IPS DF 19.7 (cell line): ENCODE results near the gene LIMK1.

Experiments
- DNase-seq: peaks from one replicate; pipeline ENCODE4 v3.0.0-alpha.2; 2013; ENCODE audit warnings: low read depth, low spot score

Gene LIMK1

DNA sequence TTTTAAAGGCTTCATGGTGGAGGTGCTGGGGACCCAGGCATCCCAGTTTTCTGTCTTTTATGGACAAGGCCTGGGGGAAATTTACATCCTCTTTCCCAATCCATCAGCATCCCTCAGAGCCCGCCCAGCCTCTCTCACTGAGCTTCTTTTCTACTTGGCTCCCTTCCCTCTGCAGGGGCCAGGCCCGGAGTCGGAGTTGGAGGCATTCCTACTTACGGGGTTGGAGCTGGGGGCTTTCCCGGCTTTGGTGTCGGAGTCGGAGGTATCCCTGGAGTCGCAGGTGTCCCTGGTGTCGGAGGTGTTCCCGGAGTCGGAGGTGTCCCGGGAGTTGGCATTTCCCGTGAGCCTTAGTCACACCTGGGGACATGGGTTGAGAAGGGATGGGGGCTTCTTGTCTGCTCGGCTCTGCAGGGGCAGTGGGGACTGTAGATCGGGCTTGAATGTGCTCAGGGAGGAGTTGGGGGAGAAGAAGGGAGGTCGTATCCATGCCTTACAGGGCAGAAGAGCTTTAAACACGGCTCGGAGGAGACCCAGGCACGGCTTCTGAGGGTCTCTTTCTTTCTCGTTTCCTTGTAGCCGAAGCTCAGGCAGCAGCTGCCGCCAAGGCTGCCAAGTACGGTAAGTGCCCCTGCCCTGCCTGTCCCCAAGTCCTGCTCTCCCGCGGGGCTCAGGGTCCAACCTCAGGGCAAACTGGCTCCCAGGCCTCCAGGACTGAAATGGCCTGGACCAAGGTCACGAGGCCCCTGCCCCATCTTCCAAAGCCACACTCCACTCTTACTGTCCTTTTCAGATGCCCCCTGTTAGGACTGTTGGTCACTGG, 27.3 kb upstream of the LIMK1 start:
- DNase-seq, result no peak

- DNase-seq, result no peak
Observed at GRCh38 chr7:74057216-74057925, 26.2 kb upstream of the LIMK1 start.

DNA sequence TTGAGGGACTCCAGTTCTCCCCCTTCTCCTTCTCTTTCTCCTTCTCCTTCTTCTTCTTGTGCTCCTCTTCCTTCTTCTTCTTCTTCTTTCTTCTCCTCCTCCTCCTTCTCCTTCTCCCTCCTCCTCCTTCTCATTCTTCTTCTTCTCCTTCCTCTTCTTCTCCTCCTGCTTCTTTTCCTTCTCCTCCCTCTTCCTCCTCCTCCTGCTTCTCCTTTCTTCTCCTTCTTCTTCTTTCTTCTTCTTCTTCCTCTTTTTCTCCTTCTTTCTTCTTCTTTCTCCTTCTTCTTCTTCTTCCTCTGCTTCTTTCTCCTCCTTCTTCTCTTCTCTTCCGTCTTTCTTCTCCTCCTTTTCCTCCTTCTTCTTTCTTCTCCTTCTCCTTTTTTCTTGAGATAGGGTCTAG, 25.6 kb upstream of the LIMK1 start:
- DNase-seq, result no peak

GRCh38 chr7:74058486-74058885, 25.1 kb upstream of the LIMK1 start:
- no peak for DNase-seq

DNA sequence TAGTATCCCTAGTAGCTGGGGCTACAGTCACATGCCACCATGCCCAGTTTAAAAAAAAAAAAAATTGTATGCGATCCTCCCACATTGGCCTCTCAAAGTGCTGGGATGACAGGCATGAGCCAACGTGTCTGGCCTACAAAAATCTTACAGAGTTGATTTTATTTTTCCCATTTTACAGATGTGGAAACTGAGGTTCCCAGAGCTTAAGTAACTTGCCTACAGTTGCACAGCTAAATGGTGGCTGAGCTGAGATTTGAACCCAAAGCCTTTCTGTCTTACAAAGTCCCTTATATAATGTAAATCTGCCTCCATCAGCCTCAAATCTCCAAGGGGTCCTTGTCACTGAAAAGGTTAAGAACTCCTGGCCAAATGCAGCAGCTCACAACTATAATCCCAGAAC, 24.6 kb upstream of the LIMK1 start:
- DNase-seq, result no peak

DNA sequence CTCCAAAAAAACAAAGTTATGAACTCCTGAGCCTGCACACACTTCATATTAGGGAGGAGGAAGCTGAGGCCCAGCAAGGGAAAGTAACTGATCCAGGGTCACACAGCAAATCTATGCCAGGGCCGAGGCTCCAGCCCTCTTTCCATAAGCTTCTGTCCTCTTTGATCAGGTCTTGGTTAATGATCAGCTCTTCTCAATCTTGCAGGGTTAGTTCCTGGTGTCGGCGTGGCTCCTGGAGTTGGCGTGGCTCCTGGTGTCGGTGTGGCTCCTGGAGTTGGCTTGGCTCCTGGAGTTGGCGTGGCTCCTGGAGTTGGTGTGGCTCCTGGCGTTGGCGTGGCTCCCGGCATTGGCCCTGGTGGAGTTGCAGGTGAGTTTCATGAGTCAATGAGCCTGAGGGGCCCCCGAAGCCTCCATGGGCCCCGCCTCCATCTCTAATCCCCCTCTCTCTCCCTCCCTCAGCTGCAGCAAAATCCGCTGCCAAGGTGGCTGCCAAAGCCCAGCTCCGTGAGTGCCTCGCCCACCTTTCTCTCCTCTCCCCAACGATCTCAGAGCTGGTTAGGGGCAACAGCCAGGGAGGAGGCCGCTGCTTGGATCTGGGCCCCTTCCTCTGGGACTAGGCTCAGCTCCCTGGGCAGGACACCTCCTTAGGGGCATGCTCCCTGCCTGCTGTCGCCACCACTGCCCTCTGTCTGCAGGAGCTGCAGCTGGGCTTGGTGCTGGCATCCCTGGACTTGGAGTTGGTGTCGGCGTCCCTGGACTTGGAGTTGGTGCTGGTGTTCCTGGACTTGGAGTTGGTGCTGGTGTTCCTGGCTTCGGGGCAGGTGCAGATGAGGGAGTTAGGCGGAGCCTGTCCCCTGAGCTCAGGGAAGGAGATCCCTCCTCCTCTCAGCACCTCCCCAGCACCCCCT, 23.7 kb upstream of the LIMK1 start:
- no peak for DNase-seq

GRCh38 chr7:74061840-74062539, 21.6 kb upstream of the LIMK1 start:
- no peak for DNase-seq

- DNase-seq, result no peak
Observed at GRCh38 chr7:74063223-74063641, 20.4 kb upstream of the LIMK1 start.

- DNase-seq, result no peak
Observed at GRCh38 chr7:74063646-74064045, 20.0 kb upstream of the LIMK1 start.

- DNase-seq, result no peak
Observed at GRCh38 chr7:74064696-74065095, 18.9 kb upstream of the LIMK1 start.

GRCh38 chr7:74066626-74067025, 17.0 kb upstream of the LIMK1 start:
- no peak for DNase-seq

GRCh38 chr7:74068378-74069085, 15.1 kb upstream of the LIMK1 start:
- DNase-seq, result no peak

GRCh38 chr7:74069086-74069541, 14.5 kb upstream of the LIMK1 start:
- no peak for DNase-seq

DNA sequence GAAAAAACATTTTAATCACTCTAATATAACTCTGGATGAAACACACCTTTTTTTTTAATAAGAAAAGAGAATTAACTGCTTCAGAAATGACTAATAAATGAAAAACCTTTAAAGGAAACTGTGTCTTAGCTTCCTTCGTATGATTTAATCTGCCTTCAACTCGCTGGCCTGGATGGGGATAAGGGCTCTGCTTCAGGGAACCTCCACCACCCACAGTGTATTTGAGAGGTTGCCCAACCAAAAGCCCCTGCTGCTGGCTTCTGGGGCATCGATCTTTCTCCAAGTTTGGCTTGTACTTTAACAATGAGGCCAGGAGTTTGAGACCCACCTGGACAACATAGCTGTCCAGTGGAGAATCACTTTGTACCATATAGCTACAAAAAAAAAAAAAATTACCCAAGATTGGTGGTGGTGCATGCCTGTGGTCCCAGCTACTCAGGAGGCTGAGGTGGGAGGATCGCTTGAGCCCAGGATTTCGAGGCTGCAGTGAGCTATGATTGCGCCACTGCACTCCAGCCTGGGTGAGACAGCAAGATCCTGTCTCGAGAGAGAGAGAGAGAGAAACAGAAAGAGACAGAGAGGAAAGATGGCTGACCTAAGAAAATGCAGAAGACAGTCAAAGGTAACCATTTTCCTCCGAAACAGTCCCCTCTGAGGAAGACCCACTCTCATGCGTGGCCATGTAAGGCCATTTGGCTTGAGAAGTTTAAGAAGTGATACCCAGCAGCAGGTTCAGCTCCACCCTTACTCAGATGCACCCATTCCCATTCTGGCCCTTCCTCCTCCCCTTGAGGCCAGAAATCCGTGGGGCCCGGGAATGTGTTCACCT, 13.6 kb upstream of the LIMK1 start:
- DNase-seq, result no peak

GRCh38 chr7:74070619-74070921, 13.0 kb upstream of the LIMK1 start:
- no peak for DNase-seq

DNA sequence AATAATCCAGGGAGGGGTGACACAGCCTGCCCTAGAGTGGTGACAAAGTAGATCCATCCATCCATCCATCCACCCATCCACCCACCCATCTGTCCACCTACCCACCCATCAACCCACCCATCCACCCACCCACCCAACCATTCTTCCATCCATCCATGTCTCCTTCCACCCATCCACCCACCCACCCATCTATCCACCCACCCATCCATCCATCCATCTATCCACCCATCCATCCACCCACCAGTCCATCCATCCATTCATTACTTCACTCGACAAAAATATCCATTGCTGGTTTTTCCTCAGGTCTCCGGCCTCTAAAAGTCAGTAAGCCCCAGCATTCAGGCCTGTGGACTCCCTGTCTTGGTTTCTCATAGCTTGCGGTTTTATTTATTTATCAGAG, 12.5 kb upstream of the LIMK1 start:
- DNase-seq, result no peak

DNA sequence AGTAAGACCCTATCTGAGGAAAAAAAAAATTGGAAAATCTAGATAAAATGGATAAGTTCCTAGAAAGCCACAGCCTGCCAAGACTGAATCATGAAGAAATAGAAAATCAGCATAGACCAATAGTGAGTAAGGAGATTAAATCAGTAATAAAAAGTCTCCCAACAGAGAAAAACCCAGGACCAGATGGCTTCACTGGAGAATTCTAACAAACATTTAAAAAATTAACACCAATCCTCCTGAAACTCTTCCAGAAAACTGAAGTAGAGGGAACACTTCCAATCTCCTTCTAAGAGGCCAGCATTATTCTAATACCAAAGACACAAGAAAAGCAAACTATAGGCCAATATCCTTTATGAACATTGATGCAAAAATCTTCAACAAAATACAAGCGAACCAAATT, 8.8 kb upstream of the LIMK1 start:
- no peak for DNase-seq

DNA sequence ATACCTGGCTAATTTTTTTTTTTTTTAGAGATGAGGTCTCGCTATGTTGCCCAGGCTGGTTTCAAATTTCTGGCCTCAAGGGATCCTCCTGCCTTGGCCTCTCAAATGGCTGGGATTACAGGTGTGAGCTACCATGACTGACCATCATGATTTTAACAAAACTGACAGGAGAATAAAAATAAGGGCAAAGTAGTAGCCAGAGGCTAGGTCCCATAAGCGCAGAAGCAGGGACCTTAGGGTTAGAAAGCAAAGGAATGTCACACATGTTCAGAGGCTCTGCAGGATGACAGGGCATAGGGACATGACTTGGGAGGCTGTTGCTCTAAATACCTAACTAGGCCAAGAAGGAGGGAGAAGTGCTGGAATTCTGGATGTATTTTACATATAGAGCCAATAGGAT, 5.1 kb upstream of the LIMK1 start:
- no peak for DNase-seq

- no peak for DNase-seq
Observed at GRCh38 chr7:74082770-74083116, 861 bp upstream of the LIMK1 start.
